RPMI8226 (cell line): Measurements from ENCODE around the gene EFHC2.
A peak's percentile ranks its signal among the peaks of the same experiment; 100 is the strongest.

Experiments used
- DNase-seq: peaks from one replicate; pipeline ENCODE4 v3.0.0-alpha.2; 2015

Gene EFHC2

GRCh38 chrX:44343412-44344141 lies at the start of gene EFHC2:
Gene EFHC2, minus strand, starts transcription at chrX:44343672. Its CDS starts 84 bp downstream, at chrX:44343588.
- DNase-seq = peak; percentile 4

- no peak for DNase-seq
Observed at GRCh38 chrX:44392767-44393166, 49.3 kb upstream of the EFHC2 start.

GRCh38 chrX:44384688-44385338 lies 41.3 kb upstream of the EFHC2 start:
- DNase-seq = no peak

GRCh38 chrX:44382871-44383270 lies 39.4 kb upstream of the EFHC2 start:
- no peak for DNase-seq

- DNase-seq = no peak
Observed at GRCh38 chrX:44352758-44353157, 9.3 kb upstream of the EFHC2 start.

- no peak for DNase-seq
Observed at GRCh38 chrX:44349561-44349960, 6.1 kb upstream of the EFHC2 start.

- peak; percentile 7 for DNase-seq
Observed at GRCh38 chrX:44344687-44345086, 1.2 kb upstream of the EFHC2 start.

- DNase-seq = peak; percentile 19
Observed at GRCh38 chrX:44344194-44344593, 722 bp upstream of the EFHC2 start.

GRCh38 chrX:44342866-44343265 lies 606 bp downstream of the EFHC2 start:
- no peak for DNase-seq

GRCh38 chrX:44338361-44338760 lies 5.1 kb downstream of the EFHC2 start:
- DNase-seq = no peak

- DNase-seq = no peak
Observed at GRCh38 chrX:44332437-44332836, 11.0 kb downstream of the EFHC2 start.

GRCh38 chrX:44330227-44330626 lies 13.2 kb downstream of the EFHC2 start:
- no peak for DNase-seq

GRCh38 chrX:44319550-44319949 lies 23.9 kb downstream of the EFHC2 start:
- DNase-seq = no peak

- no peak for DNase-seq
Observed at GRCh38 chrX:44317181-44317580, 26.3 kb downstream of the EFHC2 start.

- DNase-seq = no peak
Observed at GRCh38 chrX:44314808-44315207, 28.7 kb downstream of the EFHC2 start.

- peak; percentile 7 for DNase-seq
Observed at GRCh38 chrX:44314259-44314734, 29.2 kb downstream of the EFHC2 start.

- no peak for DNase-seq
Observed at GRCh38 chrX:44312421-44312820, 31.1 kb downstream of the EFHC2 start.

- no peak for DNase-seq
Observed at GRCh38 chrX:44310227-44310626, 33.2 kb downstream of the EFHC2 start.

GRCh38 chrX:44308869-44309268 lies 34.6 kb downstream of the EFHC2 start:
- no peak for DNase-seq

- DNase-seq = peak; percentile 3
Observed at GRCh38 chrX:44306356-44306755, 37.1 kb downstream of the EFHC2 start.

GRCh38 chrX:44305921-44306320 lies 37.6 kb downstream of the EFHC2 start:
- no peak for DNase-seq

GRCh38 chrX:44303119-44303518 lies 40.4 kb downstream of the EFHC2 start:
- DNase-seq = no peak

- DNase-seq = no peak
Observed at GRCh38 chrX:44299177-44299576, 44.3 kb downstream of the EFHC2 start.

GRCh38 chrX:44291468-44292092 lies 51.9 kb downstream of the EFHC2 start:
- DNase-seq = no peak
